GM18909 (cell line): Measurements from ENCODE around the gene ZFAND3.
"Not testable (repeated sequence)": the region's sequence is repeated elsewhere in the genome, so short reads cannot be mapped to it uniquely, and the experiment has no call there.

ENCODE experiments used
- ATAC-seq: cut with Tn5 transposase; IDR thresholded peaks from one replicate; pipeline ENCODE4 v1.9.1; 2021; ENCODE audit warnings: mild to moderate bottlenecking; ENCODE audit not compliant: unreplicated experiment, poor library complexity

ZFAND3 gene

DNA sequence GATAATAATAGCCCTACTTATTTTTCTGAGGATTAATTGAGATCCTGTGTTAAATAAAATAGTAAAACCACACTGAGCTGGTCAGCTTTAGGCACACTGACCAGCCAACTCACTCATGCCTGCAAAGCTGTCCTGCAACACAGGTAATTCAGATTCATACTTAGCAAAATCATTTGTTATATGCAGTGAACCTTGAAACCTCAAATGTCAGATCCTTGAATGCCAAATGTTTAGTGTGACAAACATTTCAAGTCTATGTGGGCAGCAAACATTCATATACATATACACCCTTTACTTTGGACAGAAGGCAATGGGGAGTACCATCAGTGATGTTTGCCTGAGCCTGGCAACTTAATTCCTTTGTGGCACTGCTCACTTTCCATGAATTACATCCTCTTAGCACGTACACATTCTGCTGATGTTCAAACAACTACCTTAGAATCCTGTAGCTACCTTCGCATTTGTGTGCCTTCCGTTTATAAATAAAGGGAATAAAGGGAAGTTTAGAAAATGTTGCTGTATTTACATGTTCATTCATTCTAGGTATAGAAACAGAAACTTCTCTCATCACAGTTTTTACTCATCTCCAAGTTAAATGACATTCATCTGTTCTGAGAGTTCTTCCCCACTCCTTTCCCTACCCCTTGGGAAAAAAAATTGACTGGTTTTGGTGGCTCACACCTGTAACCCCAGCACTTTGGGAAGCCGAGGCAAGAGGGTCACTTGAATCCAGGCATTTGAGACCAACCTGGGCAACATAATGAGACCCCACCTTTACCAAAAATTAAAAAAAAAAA is 140.8 kb downstream of the ZFAND3 start:
- ATAC-seq, result no peak

GRCh38 chr6:37962481-37963080 is 143.1 kb downstream of the ZFAND3 start:
- ATAC-seq, result not testable (repeated sequence)

DNA sequence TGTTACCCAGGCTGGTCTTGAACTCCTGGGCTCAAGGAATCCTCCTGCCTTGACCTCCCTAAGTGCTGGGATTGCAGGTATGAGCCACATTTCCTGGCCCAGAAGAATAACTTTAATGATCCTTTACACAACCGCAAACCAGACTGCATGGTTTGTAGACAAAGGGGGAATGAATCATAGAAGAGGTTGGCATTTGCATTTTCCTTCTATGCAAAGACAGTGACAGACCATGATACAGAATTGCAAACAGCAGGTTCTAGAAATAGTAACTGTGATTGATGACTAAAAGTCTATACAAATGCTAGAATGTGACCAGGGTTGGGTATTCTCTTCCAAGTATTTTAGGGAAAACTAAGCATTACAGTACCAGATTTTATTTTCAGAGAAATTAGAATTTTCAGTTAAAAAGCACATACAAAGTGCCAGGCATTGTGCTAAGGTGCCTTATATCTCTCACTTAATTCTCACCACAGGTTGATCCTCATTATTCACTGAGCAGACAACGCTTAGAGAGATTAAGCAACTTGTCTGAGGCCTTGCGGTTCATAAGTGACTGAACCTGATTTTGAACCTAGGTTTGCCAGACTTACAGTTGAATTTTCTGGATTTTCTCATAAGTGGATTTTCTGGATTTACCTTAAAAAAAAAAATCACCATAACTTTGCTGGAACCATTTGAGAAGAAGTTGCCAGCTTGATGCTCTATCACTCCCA is 146.6 kb downstream of the ZFAND3 start:
- no peak for ATAC-seq

GRCh38 chr6:37966801-37967200 is 147.3 kb downstream of the ZFAND3 start:
- no peak for ATAC-seq

- no peak for ATAC-seq
Measured at GRCh38 chr6:37967651-37968050, 148.1 kb downstream of the ZFAND3 start.

GRCh38 chr6:37971266-37971665 is 151.7 kb downstream of the ZFAND3 start:
- ATAC-seq, result no peak

DNA sequence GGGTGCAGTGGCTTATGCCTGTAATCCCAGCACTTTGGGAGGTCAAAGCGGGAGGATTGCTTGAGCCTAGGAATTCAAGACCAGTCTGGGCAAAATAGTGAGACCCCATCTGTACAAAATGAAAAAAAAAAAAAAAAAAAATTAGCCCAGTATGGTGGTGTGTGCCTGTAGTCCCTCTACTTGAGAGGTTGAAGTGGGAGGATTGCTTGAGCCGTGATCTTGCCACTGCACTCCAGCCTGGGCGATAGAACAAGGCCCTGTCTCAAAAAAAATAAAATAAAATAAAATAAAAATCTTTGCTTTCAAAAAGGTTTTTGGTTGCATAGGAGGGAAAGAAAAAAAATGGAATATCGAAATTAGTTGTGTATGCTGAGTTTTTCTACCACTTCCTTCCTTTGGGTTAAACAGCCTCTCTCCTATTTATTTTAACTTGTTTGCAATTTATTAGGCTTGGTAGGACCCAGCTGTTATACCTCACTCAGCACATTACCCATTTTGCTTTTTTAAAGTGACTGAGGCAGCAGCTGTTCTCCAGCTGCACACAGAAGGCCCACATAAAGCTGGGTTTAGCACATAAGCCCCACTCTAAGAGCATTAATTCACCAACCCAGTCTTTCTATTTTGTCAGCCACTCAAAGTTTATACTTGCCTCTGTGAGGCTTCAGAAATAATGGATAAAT is 152.3 kb downstream of the ZFAND3 start:
- ATAC-seq, result no peak

DNA sequence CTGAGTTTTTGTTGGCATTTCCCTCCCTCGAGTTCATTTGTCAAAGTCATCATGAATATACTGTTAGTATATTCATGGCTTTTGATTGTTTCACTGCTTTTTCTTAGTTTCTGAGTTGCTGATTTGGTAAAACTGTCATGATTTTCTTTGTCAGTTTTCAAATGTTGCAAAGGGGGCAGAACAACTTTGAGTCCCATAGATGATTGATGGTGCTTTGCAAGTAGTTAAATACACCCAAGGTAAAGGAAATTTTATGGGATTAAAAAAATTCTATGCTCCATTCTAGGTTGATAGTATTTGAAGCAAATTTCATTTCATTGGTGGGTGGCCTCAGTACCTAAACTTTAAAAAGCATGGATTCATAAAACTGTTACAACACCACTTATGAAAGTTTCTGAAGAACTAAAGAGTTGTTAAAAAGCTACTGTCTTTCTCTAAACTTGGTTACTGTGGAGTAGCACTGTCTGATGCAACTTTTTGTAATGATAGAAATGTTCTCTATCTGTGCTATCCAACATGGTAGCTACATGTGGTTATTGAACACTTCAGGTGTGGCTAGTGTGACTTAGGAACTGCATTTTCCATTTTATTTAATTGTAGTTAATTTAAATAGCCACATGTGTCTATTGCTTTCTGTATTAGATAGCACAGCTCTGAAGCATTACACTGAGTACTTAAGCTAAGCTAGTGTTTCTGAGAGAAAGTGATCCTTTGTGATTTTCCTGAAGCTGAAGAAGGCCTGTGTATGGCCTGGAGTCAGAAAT is 153.6 kb downstream of the ZFAND3 start:
- no peak for ATAC-seq

DNA sequence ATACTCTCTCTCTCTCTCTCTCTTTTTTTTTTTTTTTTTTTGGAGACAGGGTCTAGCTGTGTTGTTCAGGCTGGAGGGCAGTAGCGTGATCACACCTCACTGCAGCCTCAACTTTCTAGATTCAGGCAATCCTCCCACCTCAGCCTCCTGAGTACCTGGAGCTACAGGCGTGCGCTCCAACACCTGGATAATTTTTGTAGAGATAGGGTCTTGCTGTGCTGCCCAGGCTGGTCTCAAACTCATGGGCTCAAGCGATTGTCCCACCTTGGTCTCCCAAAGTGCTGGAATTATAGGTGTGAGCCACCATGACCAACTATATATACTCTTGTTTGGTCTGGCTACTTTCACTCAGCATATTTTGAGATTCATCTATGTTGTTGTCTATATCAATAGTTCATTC is 154.9 kb downstream of the ZFAND3 start:
- no peak for ATAC-seq

DNA sequence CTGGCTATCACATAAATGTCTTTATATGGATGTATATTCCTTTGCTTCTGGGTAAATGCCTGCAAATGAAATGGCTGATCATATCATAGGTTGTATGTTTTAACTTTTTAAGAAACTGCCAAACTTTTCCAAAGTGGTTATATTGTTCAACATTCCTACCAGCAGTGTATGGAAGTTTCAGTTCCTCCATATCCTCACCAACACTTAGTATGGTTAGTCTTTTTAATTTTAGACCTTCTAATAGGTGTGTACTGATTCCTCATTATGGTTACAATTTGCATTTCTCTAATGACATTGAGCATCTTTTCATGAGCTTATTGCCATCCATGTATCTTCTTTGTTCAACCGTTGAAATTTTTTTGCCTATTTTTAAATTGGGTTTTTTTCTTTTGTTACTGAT is 155.4 kb downstream of the ZFAND3 start:
- ATAC-seq, result no peak

DNA sequence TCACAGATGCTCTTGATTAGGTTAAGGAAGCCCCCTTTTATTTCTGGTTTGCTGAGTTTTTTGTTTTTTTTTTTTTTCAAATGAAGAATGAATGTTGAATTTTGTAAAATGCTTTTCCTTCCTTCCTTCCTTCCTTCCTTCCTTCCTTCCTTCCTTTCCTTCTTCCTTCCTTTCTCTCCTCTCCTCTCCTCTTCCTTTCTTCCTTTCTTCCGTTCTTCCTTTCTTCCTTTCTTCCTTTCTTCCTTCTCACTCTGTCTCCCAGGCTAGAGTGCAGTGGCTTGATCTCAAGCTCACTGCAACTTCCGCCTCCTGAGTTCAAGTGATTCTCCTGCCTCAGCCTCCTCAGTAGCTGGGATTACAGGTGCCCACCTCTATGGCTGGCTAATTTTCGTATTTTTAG is 158.2 kb downstream of the ZFAND3 start:
- ATAC-seq, result no peak

DNA sequence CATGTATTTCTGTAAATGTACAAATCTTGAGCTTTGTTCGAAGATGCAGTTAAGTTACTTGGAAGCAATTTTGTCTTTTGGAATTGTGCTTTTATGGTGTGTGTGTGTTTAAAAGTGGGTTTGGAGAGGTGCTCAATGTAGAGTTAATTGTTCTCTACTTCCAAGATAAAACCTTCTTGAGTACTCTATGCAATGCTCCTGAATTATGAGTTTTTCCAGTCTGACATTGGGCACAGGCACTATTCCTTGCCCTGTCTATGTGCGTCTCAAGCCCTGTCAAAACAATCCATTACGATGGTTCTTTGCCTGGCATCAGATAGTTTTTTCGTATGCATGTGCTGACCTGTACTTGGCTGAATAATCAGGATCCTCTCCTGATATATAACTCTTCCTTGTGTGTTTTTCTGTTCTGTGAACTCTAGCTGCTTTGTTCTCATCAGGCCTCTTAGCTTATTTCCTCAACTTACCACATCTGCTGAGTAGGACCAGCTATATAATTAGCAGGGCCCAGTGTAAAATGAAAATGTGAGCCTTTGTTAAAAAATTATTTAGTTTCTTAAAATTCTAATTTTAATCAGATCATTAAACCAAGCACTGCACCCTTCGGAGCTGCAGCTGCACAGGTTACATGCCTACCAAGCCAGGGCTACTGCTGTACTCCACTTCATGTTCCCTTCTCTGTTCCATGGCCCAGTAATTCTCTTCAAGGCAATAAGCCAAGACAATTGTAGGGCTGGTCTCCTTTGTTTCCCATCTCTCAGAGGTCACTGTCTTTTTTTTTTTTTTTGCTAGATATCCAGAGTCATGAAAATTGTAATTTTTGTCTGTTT is 160.1 kb downstream of the ZFAND3 start:
- no peak for ATAC-seq

GRCh38 chr6:37980222-37980595 is 160.7 kb downstream of the ZFAND3 start:
- ATAC-seq, result no peak

- no peak for ATAC-seq
Measured at GRCh38 chr6:37981626-37982025, 162.1 kb downstream of the ZFAND3 start.

- ATAC-seq, result no peak
Measured at GRCh38 chr6:37982317-37982716, 162.8 kb downstream of the ZFAND3 start.

GRCh38 chr6:37983720-37984501 is 164.4 kb downstream of the ZFAND3 start:
- no peak for ATAC-seq

GRCh38 chr6:37984578-37984977 is 165.1 kb downstream of the ZFAND3 start:
- ATAC-seq, result no peak

DNA sequence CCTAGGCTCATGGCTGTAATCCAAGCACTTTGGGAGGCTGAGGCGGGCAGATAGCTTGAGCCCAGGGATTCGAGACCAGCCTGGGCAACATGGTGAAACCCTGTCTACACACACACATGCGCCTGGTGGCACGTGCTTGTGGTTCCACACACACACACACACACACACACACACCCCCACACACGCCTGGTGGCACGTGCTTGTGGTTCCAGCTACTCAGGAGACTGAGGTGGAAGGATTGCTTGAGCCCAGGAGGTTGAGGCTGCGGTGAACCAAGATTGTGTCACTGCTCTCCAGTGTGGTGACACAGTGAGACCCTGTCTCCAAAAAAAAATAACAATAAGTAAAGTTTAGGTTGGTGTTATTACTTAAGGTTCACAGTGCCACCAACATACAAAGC is 165.8 kb downstream of the ZFAND3 start:
- ATAC-seq, result no peak

DNA sequence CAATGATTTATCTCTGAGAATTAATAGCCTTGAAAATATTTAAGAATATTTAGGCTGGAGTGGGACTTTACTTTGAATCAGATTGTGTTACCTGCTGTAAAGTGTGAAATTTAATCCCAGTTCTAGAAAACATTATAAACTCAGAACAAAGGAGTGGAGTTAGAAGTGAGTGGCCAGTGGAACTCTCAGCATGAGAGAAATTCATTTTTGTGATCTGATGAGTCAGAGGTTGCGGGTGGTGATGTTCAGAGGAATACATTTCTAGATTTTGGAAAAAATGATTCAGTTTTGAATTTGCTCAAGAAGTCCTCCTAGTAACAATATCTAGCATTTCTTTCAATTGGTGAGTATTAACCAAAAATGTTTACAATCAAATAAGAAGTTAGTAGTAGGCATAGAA is 167.5 kb downstream of the ZFAND3 start:
- no peak for ATAC-seq
